Esophagus squamous epithelium (tissue), 5 donors: ENCODE measurements around the gene DUSP14. TPM values are rescaled to one million over a fixed set of nuclear protein-coding genes. Genes with fewer than 3 reads are reported as not detected.

Experiments
- DNase-seq: peaks from one replicate; lab custom pipeline; 2025; lab: John Stamatoyannopoulos, UW
- H3K27ac ChIP-seq, 4 donors: fragments of 200-600 bp; sonication (generic); one replicate each; pipeline ENCODE4 v1.5.1; 2016 to 2019; ENCODE audit warnings: mild to moderate bottlenecking in 1 of 4
- H3K27me3 ChIP-seq, 4 donors: fragments of 200-600 bp; sonication (generic); 1 replicate in 3 of 4; 2 replicates in 1 of 4; pipeline versions ENCODE4 v1.5.1 to v1.6.0; 2017 to 2021; ENCODE audit warnings: antibody characterized with exemption in 1 of 4
- H3K36me3 ChIP-seq, 3 donors: fragments of 200-600 bp; sonication (generic); one replicate each; pipeline ENCODE4 v1.5.1; 2016 to 2019
- H3K4me1 ChIP-seq, 3 donors: fragments of 200-600 bp; sonication (generic); one replicate each; pipeline ENCODE4 v1.5.1; 2017 to 2019
- H3K4me3 ChIP-seq, 4 donors: fragments of 200-600 bp; sonication (generic); 1 replicate in 3 of 4; 2 replicates in 1 of 4; pipeline ENCODE4 v1.5.1; 2016 to 2019; ENCODE audit warnings: mild to moderate bottlenecking in 2 of 4, moderate library complexity in 1 of 4
- H3K9me3 ChIP-seq, 3 donors: fragments of 200-600 bp; sonication (generic); one replicate each; pipeline ENCODE4 v1.5.1; 2016 to 2019
- CTCF ChIP-seq, 6 experiments: fragments of 450-650 bp in 4 of 6; fragments of 200-600 bp in 2 of 6; sonication (generic) in 2 of 6; IDR thresholded peaks; one replicate each; pipeline ENCODE4 v1.5.1; 2016 to 2019; ENCODE audit warnings: antibody characterized with exemption in 6 of 6, mild to moderate bottlenecking in 4 of 6, moderate library complexity in 4 of 6
- POLR2A ChIP-seq, 4 donors: fragments of 450-650 bp; IDR thresholded peaks; one replicate each; pipeline ENCODE4 v1.6.1; 2017; ENCODE audit warnings: antibody characterized with exemption in 4 of 4, mild to moderate bottlenecking in 4 of 4, moderate library complexity in 3 of 4
- WGBS, 2 donors: methylation state at CpG; one replicate each; pipeline ENCODE4 v1.1.5; 2018; 5-methylcytosine and 5-hydroxymethylcytosine counted together
- intact Hi-C: fragments of 100-400 bp; cut with DNase I; formaldehyde crosslinking; loops from one replicate; pipeline ENCODE4 v1.15.0; 2022
- total RNA-seq, 4 donors: library from RNA; depleted of rRNA; stranded (reverse); fragments of >200 nt; gene quantifications; one replicate each; pipeline ENCODE4 v1.1.0, GENCODE V29; 2016
- donor health status: DM: yes; HTN: yes; CAD: no.

The DUSP14 gene
- total RNA-seq, 4 donors from 2014 or later = 11.4 to 28.8 (median 20.4) TPM

- H3K9me3 ChIP-seq = no peaks in the 10 kb centered on the region
- no peak for TF ChIP-seq POLR2A (IDR thresholded peaks at IDR 0.05)
- H3K4me1 ChIP-seq = peaks cover 0 to 18% (median 0%) of the 10 kb centered on the region in 3 donors
- intact Hi-C loops = no loop called here
- no peak overlapping the region for H3K27ac ChIP-seq
- WGBS, 2 donors = 68 to 70% methylated on average over 5 of the region's 5 CpGs
- peaks cover 22 to 99% (median 27%) of the 10 kb centered on the region in 3 donors for H3K36me3 ChIP-seq
- no peak overlapping the region for H3K4me3 ChIP-seq
- H3K27me3 ChIP-seq = no peaks in the 10 kb centered on the region
- no peak for DNase-seq
These were observed 29.7 kb downstream of the DUSP14 start for GRCh38 chr17:37519251-37519985.

GRCh38 chr17:37520174-37520573 lies 30.5 kb downstream of the DUSP14 start:
- no peaks in the 10 kb centered on the region for H3K9me3 ChIP-seq
- 80 to 84% methylated on average over 5 to 8 of the region's 8 CpGs for WGBS, 2 donors
- no peak for DNase-seq
- no peak overlapping the region for H3K4me3 ChIP-seq
- intact Hi-C loops = no loop called here
- TF ChIP-seq POLR2A (IDR thresholded peaks at IDR 0.05) (no peak), CTCF (IDR thresholded peaks at IDR 0.05) (no peak)
- H3K4me1 ChIP-seq = peaks cover 0 to 18% (median 0%) of the 10 kb centered on the region in 3 donors
- no peak overlapping the region for H3K27ac ChIP-seq
- H3K27me3 ChIP-seq = no peaks in the 10 kb centered on the region
- H3K36me3 ChIP-seq = peaks cover 22 to 99% (median 27%) of the 10 kb centered on the region in 3 donors

GRCh38 chr17:37521821-37522220 lies 32.1 kb downstream of the DUSP14 start:
- H3K4me1 ChIP-seq = peaks cover 0 to 18% (median 0%) of the 10 kb centered on the region in 3 donors
- peaks cover 22 to 100% (median 25%) of the 10 kb centered on the region in 3 donors for H3K36me3 ChIP-seq
- intact Hi-C loops = no loop called here
- no peaks in the 10 kb centered on the region for H3K27me3 ChIP-seq
- WGBS, 2 donors = 92 to 95% methylated on average over 5 of the region's 5 CpGs
- no peak overlapping the region for H3K27ac ChIP-seq
- TF ChIP-seq POLR2A (IDR thresholded peaks at IDR 0.05) (no peak), CTCF (IDR thresholded peaks at IDR 0.05) (no peak)
- DNase-seq = no peak
- H3K4me3 ChIP-seq = no peak overlapping the region
- H3K9me3 ChIP-seq = no peaks in the 10 kb centered on the region

GRCh38 chr17:37523715-37524219 lies 34.1 kb downstream of the DUSP14 start:
- no peaks in the 10 kb centered on the region for H3K27me3 ChIP-seq
- TF ChIP-seq POLR2A (IDR thresholded peaks at IDR 0.05) = no peak
- TF ChIP-seq CTCF (IDR thresholded peaks at IDR 0.05) = no peak
- peaks cover 0 to 5% (median 0%) of the 10 kb centered on the region in 3 donors for H3K4me1 ChIP-seq
- H3K4me3 ChIP-seq = no peak overlapping the region
- no peaks in the 10 kb centered on the region for H3K9me3 ChIP-seq
- H3K36me3 ChIP-seq = peaks cover 12 to 100% (median 18%) of the 10 kb centered on the region in 3 donors
- intact Hi-C loops = no loop called here
- DNase-seq = no peak
- 85 to 88% methylated on average over 7 to 8 of the region's 8 CpGs for WGBS, 2 donors
- no peak overlapping the region for H3K27ac ChIP-seq

GRCh38 chr17:37527249-37527851 lies 37.7 kb downstream of the DUSP14 start:
- no peak for DNase-seq
- Histone ChIP-seq H3K4me1 (no peaks in the 10 kb centered on the region), H3K9me3 (no peaks in the 10 kb centered on the region), H3K27me3 (no peaks in the 10 kb centered on the region), H3K27ac (no peak overlapping the region), H3K4me3 (no peak overlapping the region), H3K36me3 (peaks cover 9 to 98% (median 15%) of the 10 kb centered on the region in 3 donors)
- intact Hi-C loops = no loop called here
- TF ChIP-seq POLR2A (IDR thresholded peaks at IDR 0.05) (no peak), CTCF (IDR thresholded peaks at IDR 0.05) (peak; percentile 30 to 79 (median 62))
- WGBS, 2 donors = 48 to 51% methylated on average over 5 of the region's 5 CpGs
